H9 (cell line): ENCODE measurements around the gene TAF1C. TPM values are rescaled to one million over a fixed set of nuclear protein-coding genes. Genes with fewer than 3 reads are reported as not detected.
A peak's percentile ranks its signal among the peaks of the same experiment; 100 is the strongest.

ENCODE experiments used
- DNase-seq: peaks from one replicate; pipeline ENCODE4 v3.0.0-alpha.2; 2017
- H2AFZ ChIP-seq: one replicate; pipeline ENCODE4 v1.6.1; 2013; ENCODE audit warnings: mild to moderate bottlenecking, low read length, control low read depth, moderate library complexity
- H2AK5ac ChIP-seq: 2 replicates; pipeline ENCODE4 v1.6.1; 2013; ENCODE audit warnings: low read length, control low read depth, mixed read lengths; ENCODE audit not compliant: insufficient read length
- H2BK120ac ChIP-seq: one replicate; pipeline ENCODE4 v1.6.1; 2013; ENCODE audit warnings: low read depth, mild to moderate bottlenecking, low read length, control low read depth, inconsistent platforms; ENCODE audit not compliant: poor library complexity, severe bottlenecking
- H2BK12ac ChIP-seq: 2 replicates; pipeline ENCODE4 v1.6.1; 2013; ENCODE audit warnings: low read length, control low read depth, mixed read lengths, low read depth; ENCODE audit not compliant: insufficient read length
- H2BK15ac ChIP-seq: 2 replicates; pipeline ENCODE4 v1.6.1; 2013; ENCODE audit warnings: low read depth, low read length, control low read depth
- H2BK20ac ChIP-seq: one replicate; pipeline ENCODE4 v1.6.1; 2013; ENCODE audit warnings: low read depth, mild to moderate bottlenecking, low read length, control low read depth, inconsistent platforms; ENCODE audit not compliant: poor library complexity, severe bottlenecking
- H2BK5ac ChIP-seq: 2 replicates; pipeline ENCODE4 v1.6.1; 2013; ENCODE audit warnings: low read length, control low read depth, mixed read lengths; ENCODE audit not compliant: insufficient read length
- H3K14ac ChIP-seq: 2 replicates; pipeline ENCODE4 v1.6.1; 2013; ENCODE audit warnings: low read length, control low read depth; ENCODE audit not compliant: insufficient read depth
- H3K18ac ChIP-seq: 2 replicates; pipeline ENCODE4 v1.6.1; 2013; ENCODE audit warnings: low read depth, mild to moderate bottlenecking, mixed read lengths, low read length, control low read depth; ENCODE audit not compliant: insufficient read length
- H3K23ac ChIP-seq: 2 replicates; pipeline ENCODE4 v1.6.1; 2013; ENCODE audit warnings: low read length, control low read depth, mixed read lengths, low read depth; ENCODE audit not compliant: insufficient read length
- H3K23me2 ChIP-seq: 2 replicates; pipeline ENCODE4 v1.6.1; 2013; ENCODE audit warnings: low read depth, mild to moderate bottlenecking, mixed read lengths, low read length, control low read depth; ENCODE audit not compliant: insufficient read length, poor library complexity, severe bottlenecking
- H3K27ac ChIP-seq: 2 replicates; pipeline ENCODE4 v1.5.1; 2013; ENCODE audit warnings: low read length, control low read depth, mixed read lengths, low read depth; ENCODE audit not compliant: insufficient read length
- H3K27me3 ChIP-seq: 2 replicates; pipeline ENCODE4 v1.6.1; 2013; ENCODE audit warnings: low read length, control low read depth, inconsistent platforms; ENCODE audit not compliant: insufficient read depth
- H3K4ac ChIP-seq: 2 replicates; pipeline ENCODE4 v1.6.1; 2013; ENCODE audit warnings: low read depth, mild to moderate bottlenecking, control low read depth, inconsistent platforms, low read length, moderate library complexity
- H3K4me1 ChIP-seq: 2 replicates; pipeline ENCODE4 v1.6.1; 2013; ENCODE audit warnings: low read length, control low read depth, inconsistent platforms; ENCODE audit not compliant: insufficient read depth
- H3K4me2 ChIP-seq: 2 replicates; pipeline ENCODE4 v1.6.1; 2013; ENCODE audit warnings: low read length, control low read depth, mixed read lengths; ENCODE audit not compliant: insufficient read length, insufficient read depth
- H3K56ac ChIP-seq: 2 replicates; pipeline ENCODE4 v1.6.1; 2013; ENCODE audit warnings: low read depth, mild to moderate bottlenecking, mixed read lengths, low read length, control low read depth; ENCODE audit not compliant: insufficient read length
- H3K79me1 ChIP-seq: 2 replicates; pipeline ENCODE4 v1.6.1; 2013; ENCODE audit warnings: low read depth, mild to moderate bottlenecking, moderate library complexity, low read length, control low read depth, inconsistent platforms; ENCODE audit not compliant: insufficient read depth, poor library complexity, severe bottlenecking
- H3K79me2 ChIP-seq: 2 replicates; pipeline ENCODE4 v1.6.1; 2013; ENCODE audit warnings: low read length, control low read depth, inconsistent platforms; ENCODE audit not compliant: insufficient read depth
- H3K9ac ChIP-seq: 2 replicates; pipeline ENCODE4 v1.6.1; 2013; ENCODE audit warnings: low read length, control low read depth, mixed read lengths; ENCODE audit not compliant: insufficient read length; ENCODE audit errors: extremely low read depth
- H3K9me3 ChIP-seq: one replicate; pipeline ENCODE4 v1.6.1; 2013; ENCODE audit warnings: low read depth, low read length, inconsistent platforms; ENCODE audit not compliant: control insufficient read depth
- H3T11ph ChIP-seq: one replicate; pipeline ENCODE4 v1.6.1; 2013; ENCODE audit warnings: mild to moderate bottlenecking, low read length, control low read depth, inconsistent platforms
- H4K20me1 ChIP-seq: one replicate; pipeline ENCODE4 v1.6.1; 2013; ENCODE audit not compliant: control insufficient read depth, insufficient read length, insufficient read depth
- H4K5ac ChIP-seq: 2 replicates; pipeline ENCODE4 v1.6.1; 2013; ENCODE audit warnings: low read depth, mild to moderate bottlenecking, mixed read lengths, low read length, control low read depth; ENCODE audit not compliant: insufficient read length
- H4K8ac ChIP-seq: replicated peaks from 2 replicates; pipeline ENCODE4 v1.6.1; 2013; ENCODE audit warnings: low read length, control low read depth, mixed read lengths, low read depth; ENCODE audit not compliant: insufficient read length
- H4K91ac ChIP-seq: 2 replicates; pipeline ENCODE4 v1.6.1; 2013; ENCODE audit warnings: low read depth, mild to moderate bottlenecking, moderate library complexity, mixed read lengths, low read length, control low read depth; ENCODE audit not compliant: insufficient read length
- H3K27ac Mint-ChIP-seq, 3 experiments: 2 replicates in 2 of 3; 3 replicates in 1 of 3; pipeline ENCODE4 v1.8.0; 2020 to 2021; ENCODE audit warnings: mixed read lengths in 3 of 3, mild to moderate bottlenecking in 1 of 3, moderate library complexity in 1 of 3
- H3K27me3 Mint-ChIP-seq: 2 replicates; pipeline ENCODE4 v1.8.0; 2021; ENCODE audit warnings: low read depth, mild to moderate bottlenecking, moderate library complexity, mixed read lengths
- H3K36me3 Mint-ChIP-seq, 3 experiments: 2 replicates in 2 of 3; 3 replicates in 1 of 3; pipeline ENCODE4 v1.8.0; 2020 to 2021; ENCODE audit warnings: low read depth in 3 of 3, mixed read lengths in 3 of 3; ENCODE audit not compliant: insufficient read depth in 1 of 3
- H3K4me1 Mint-ChIP-seq, 2 experiments: 2 replicates each; pipeline ENCODE4 v1.8.0; 2020; ENCODE audit warnings: mixed read lengths in 2 of 2
- H3K4me3 Mint-ChIP-seq, 2 experiments: 2 replicates in 1 of 2; 3 replicates in 1 of 2; pipeline ENCODE4 v1.8.0; 2020 to 2021; ENCODE audit warnings: mild to moderate bottlenecking in 2 of 2, mixed read lengths in 2 of 2, moderate library complexity in 1 of 2
- H3K9me3 Mint-ChIP-seq, 2 experiments: 2 replicates in 1 of 2; 3 replicates in 1 of 2; pipeline ENCODE4 v1.8.0; 2020; ENCODE audit warnings: mild to moderate bottlenecking in 2 of 2, mixed read lengths in 2 of 2, moderate library complexity in 1 of 2
- CTCF ChIP-seq: fragments of 200-600 bp; sonication (generic); conservative IDR thresholded peaks from 3 replicates; pipeline ENCODE4 v1.8.0; 2021; ENCODE audit warnings: antibody characterized with exemption, mild to moderate bottlenecking
- WGBS: extraction: QIAGEN DNeasy Blood & Tissue Kit; methylation state at CpG from one replicate; pipeline ENCODE4 v1.1.7; 2013; ENCODE audit warnings: missing lambda C conversion rate, low lambda C conversion rate, mixed read lengths; ENCODE audit not compliant: insufficient read length; ENCODE audit errors: extremely low coverage; 5-methylcytosine and 5-hydroxymethylcytosine counted together
- total RNA-seq: library from RNA; stranded (reverse); gene quantifications from 2 replicates; pipeline ENCODE4 v1.2.1, GENCODE V29; 2021

TAF1C gene
- total RNA-seq, 1 experiment from 2014 or later, result 78.6 TPM

GRCh38 chr16:84198401-84198800, 11.5 kb upstream of the TAF1C start:
- H3K9me3 Mint-ChIP-seq, result no peaks in the 10 kb centered on the region; a peak in 1 of 5 replicates
- Histone ChIP-seq H2BK5ac (no peak overlapping the region), H3K79me1 (no peaks in the 10 kb centered on the region), H4K5ac (no peak overlapping the region), H3K9ac (no peak overlapping the region), H3K56ac (no peak overlapping the region), H2AFZ (no peak overlapping the region), H4K91ac (no peak overlapping the region), H3K27ac (no peak overlapping the region), H3K9me3 (no peaks in the 10 kb centered on the region), H3K27me3 (no peaks in the 10 kb centered on the region), H3K23ac (no peak overlapping the region), H3K4me2 (no peak overlapping the region), H3K79me2 (no peaks in the 10 kb centered on the region), H3T11ph (no peak overlapping the region), H3K4ac (no peak overlapping the region), H2BK12ac (no peak overlapping the region), H2BK15ac (no peak overlapping the region), H3K4me1 (no peaks in the 10 kb centered on the region; the same call in 1 of the 2 replicates), H3K23me2 (no peaks in the 10 kb centered on the region), H2BK120ac (no peak overlapping the region), H3K14ac (no peak overlapping the region), H3K18ac (no peak overlapping the region), H4K8ac (no peak overlapping the region), H4K20me1 (no peaks in the 10 kb centered on the region), H2AK5ac (no peak overlapping the region), H2BK20ac (no peak overlapping the region)
- H3K27me3 Mint-ChIP-seq, result peaks cover 4% of the 10 kb centered on the region; the same call in 1 of the 2 replicates
- no peak for DNase-seq
- no peak overlapping the region for H3K4me3 Mint-ChIP-seq
- H3K4me1 Mint-ChIP-seq, result peaks cover 6 to 28% of the 10 kb centered on the region in 2 experiments; a peak in 3 of 4 replicates
- WGBS, result no CpG with 5 or more reads among the region's 10 CpGs
- TF ChIP-seq CTCF, result no peak
- H3K27ac Mint-ChIP-seq, result peak overlapping the region in 1 of 3 experiments; percentile 70; a peak in 1 of 7 replicates
- no peaks in the 10 kb centered on the region for H3K36me3 Mint-ChIP-seq
